ENCODE results near the gene SUGP2. TPM values are rescaled to one million over a fixed set of nuclear protein-coding genes. Genes with fewer than 3 reads are reported as not detected.

The SUGP2 gene
- total RNA-seq, 3 donors from 2014 or later, result 65.4 to 93.4 (median 69.8) TPM

- intact Hi-C loops (cut with DNase I, micrococcal nuclease), result no loop called here
- Histone ChIP-seq H3K36me3 (ENCODE audit: low read depth) (no peaks in the 10 kb centered on the region), H3K4me3 (no peak overlapping the region), H3K9me3 (no peaks in the 10 kb centered on the region), H3K4me1 (ENCODE audit: low read depth) (no peaks in the 10 kb centered on the region)
- no peak for ATAC-seq
- DNase-seq, result no peak
- TF ChIP-seq CTCF (IDR thresholded peaks at IDR 0.05), result no peak
Measured at GRCh38 chr19:18975869-18976268, 57.4 kb downstream of the SUGP2 start.

DNA sequence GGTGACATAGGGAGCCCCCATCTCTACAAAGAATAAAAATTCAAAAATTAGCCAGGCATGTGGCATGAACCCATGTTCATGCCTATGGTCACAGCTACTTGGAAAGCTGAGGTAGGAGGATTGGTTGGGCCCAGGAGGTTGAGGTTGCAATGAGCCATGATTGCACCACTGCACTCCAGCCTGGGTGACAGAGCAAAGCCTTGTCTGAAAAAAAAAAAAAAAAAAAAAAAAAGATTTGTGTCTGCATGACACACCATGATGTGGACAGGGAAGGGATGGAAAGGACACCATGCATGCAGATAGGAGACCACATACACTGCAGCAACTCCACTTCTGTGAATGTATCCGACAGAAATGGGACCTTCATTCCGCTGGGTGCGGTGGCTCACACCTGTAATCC lies 58.3 kb downstream of the SUGP2 start:
- TF ChIP-seq CTCF (IDR thresholded peaks at IDR 0.05), result no peak
- Histone ChIP-seq H3K36me3 (ENCODE audit: low read depth) (no peaks in the 10 kb centered on the region), H3K4me1 (ENCODE audit: low read depth) (no peaks in the 10 kb centered on the region), H3K9me3 (no peaks in the 10 kb centered on the region), H3K4me3 (no peak overlapping the region)
- intact Hi-C loops (cut with DNase I, micrococcal nuclease), result no loop called here
- ATAC-seq, result no peak
- DNase-seq, result no peak

- intact Hi-C loops (cut with DNase I, micrococcal nuclease), result no loop called here
- no peak for ATAC-seq
- H3K9me3 ChIP-seq, result no peaks in the 10 kb centered on the region
- H3K36me3 ChIP-seq (ENCODE audit: low read depth), result no peaks in the 10 kb centered on the region
- H3K4me1 ChIP-seq (ENCODE audit: low read depth), result no peaks in the 10 kb centered on the region
- no peak for DNase-seq
- no peak for TF ChIP-seq CTCF (IDR thresholded peaks at IDR 0.05)
- no peak overlapping the region for H3K4me3 ChIP-seq
Measured at GRCh38 chr19:18972851-18973250, 60.5 kb downstream of the SUGP2 start.

DNA sequence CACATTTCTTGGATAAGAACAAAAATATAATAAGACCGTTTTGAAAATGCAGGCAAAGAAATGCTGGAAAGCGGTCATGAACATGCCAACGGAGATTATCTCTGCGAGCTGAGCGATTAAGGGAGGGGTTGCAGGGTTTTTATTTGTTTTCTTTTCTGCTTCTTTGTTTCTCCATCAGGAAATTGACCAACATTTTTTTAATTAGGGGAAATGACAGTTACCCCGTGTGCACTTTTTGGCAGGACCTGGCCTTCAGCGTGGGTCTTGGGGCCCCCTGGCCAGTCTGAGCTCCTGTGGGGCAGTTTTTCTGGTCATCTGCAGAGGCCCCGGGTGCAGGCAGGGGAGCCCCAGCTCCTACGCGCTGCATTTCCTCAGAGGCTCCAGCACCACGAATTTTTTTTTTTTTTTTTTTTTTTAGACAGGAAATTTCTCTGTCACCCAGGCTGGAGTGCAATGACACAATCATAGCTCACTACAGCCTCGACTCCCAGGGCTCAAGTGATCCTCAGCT lies 61.0 kb downstream of the SUGP2 start:
- Histone ChIP-seq H3K9me3 (no peaks in the 10 kb centered on the region), H3K4me1 (ENCODE audit: low read depth) (no peaks in the 10 kb centered on the region), H3K4me3 (no peak overlapping the region), H3K36me3 (ENCODE audit: low read depth) (no peaks in the 10 kb centered on the region)
- intact Hi-C loops (cut with DNase I, micrococcal nuclease), result no loop called here
- no peak for DNase-seq
- no peak for TF ChIP-seq CTCF (IDR thresholded peaks at IDR 0.05)
- ATAC-seq, result no peak

- intact Hi-C loops (cut with DNase I, micrococcal nuclease), result no loop called here
- Histone ChIP-seq H3K4me1 (ENCODE audit: low read depth) (no peaks in the 10 kb centered on the region), H3K36me3 (ENCODE audit: low read depth) (no peaks in the 10 kb centered on the region), H3K4me3 (no peak overlapping the region), H3K9me3 (no peaks in the 10 kb centered on the region)
- no peak for TF ChIP-seq CTCF (IDR thresholded peaks at IDR 0.05)
- DNase-seq (no peak), ATAC-seq (no peak)
Measured at GRCh38 chr19:18969931-18970659, 63.2 kb downstream of the SUGP2 start.
